ENCODE results near the gene TRIP13. TPM values are rescaled to one million over a fixed set of nuclear protein-coding genes. Genes with fewer than 3 reads are reported as not detected.
"Not testable (repeated sequence)": the region's sequence is repeated elsewhere in the genome, so short reads cannot be mapped to it uniquely, and the experiment has no call there.

TRIP13 gene, protein sequence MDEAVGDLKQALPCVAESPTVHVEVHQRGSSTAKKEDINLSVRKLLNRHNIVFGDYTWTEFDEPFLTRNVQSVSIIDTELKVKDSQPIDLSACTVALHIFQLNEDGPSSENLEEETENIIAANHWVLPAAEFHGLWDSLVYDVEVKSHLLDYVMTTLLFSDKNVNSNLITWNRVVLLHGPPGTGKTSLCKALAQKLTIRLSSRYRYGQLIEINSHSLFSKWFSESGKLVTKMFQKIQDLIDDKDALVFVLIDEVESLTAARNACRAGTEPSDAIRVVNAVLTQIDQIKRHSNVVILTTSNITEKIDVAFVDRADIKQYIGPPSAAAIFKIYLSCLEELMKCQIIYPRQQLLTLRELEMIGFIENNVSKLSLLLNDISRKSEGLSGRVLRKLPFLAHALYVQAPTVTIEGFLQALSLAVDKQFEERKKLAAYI
- total RNA-seq, result 1 to 10 TPM in 2 of 3 donors, under 1 TPM in 1; 0.96 to 2.3 (median 1.5) TPM

DNA sequence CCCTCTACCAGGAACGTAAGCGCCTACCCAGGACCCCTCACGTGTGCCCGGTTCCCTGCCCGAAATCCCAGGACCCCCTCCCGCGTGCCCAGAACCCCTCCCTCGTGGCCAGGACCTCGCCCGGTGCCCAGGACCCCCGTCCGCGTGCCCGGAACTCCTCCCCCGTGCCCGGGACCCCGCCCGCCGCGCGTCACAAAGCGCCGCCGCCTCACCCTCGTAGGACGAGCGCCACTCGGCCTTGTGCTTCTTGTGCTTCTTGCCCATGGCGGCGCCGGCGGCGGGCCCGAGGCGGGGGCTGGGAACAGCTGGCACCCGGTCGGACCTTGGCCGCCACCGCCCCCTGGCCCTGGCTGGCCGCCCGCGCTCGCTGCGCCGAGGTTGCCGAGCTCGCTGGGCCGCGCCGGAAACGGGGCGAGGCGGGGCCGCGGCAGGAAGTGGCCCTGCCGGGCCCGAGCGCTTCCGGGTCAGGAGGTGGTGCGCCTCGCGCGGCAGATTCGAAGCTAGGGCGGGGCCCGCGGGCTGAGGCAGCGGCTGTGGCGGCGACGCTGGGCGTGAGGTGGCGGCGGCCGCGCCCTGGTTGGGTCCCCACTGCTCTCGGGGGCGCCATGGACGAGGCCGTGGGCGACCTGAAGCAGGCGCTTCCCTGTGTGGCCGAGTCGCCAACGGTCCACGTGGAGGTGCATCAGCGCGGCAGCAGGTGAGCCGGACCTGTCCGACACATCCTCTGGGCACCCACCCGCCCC lies at the start of gene TRIP13, which contains the start of gene BRD9:
Gene TRIP13 (plus strand): TSS at position 491 of the 743 bp plus-strand sequence. CDS start 115 bp downstream, at position 606.
Gene BRD9 (minus strand): TSS at position 408 of the 743 bp plus-strand sequence. CDS start 144 bp downstream, at position 264.
- intact Hi-C loops (cut with DNase I; ENCODE audit: low total_unique reads), result no loop called here
- Histone ChIP-seq H3K27me3 (no peaks in the 10 kb centered on the region), H3K9me3 (no peaks in the 10 kb centered on the region), H3K4me1 (peaks cover 5 to 14% of the 10 kb centered on the region in 2 donors), H3K4me3 (peak within 1 kb of the TSS; percentile 70 to 97 (median 85)), H3K36me3 (no peaks in the 10 kb centered on the region), H3K27ac (peak within 1 kb of the TSS; percentile 86 to 93)
- peak; percentile 64 to 72 for DNase-seq (ENCODE audit: low spot score in 2 of 2)
- TF ChIP-seq, protein P1, sequence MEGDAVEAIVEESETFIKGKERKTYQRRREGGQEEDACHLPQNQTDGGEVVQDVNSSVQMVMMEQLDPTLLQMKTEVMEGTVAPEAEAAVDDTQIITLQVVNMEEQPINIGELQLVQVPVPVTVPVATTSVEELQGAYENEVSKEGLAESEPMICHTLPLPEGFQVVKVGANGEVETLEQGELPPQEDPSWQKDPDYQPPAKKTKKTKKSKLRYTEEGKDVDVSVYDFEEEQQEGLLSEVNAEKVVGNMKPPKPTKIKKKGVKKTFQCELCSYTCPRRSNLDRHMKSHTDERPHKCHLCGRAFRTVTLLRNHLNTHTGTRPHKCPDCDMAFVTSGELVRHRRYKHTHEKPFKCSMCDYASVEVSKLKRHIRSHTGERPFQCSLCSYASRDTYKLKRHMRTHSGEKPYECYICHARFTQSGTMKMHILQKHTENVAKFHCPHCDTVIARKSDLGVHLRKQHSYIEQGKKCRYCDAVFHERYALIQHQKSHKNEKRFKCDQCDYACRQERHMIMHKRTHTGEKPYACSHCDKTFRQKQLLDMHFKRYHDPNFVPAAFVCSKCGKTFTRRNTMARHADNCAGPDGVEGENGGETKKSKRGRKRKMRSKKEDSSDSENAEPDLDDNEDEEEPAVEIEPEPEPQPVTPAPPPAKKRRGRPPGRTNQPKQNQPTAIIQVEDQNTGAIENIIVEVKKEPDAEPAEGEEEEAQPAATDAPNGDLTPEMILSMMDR (IDR thresholded peaks at IDR 0.05), result no peak
- TF ChIP-seq POLR2AphosphoS5 (IDR thresholded peaks at IDR 0.05) (peak; percentile 33 to 55 (median 51)), POLR2A (IDR thresholded peaks at IDR 0.05) (no peak)

GRCh38 chr5:843371-843770 lies 49.3 kb upstream of the TRIP13 start:
- H3K4me1 ChIP-seq, H3K27ac ChIP-seq, H3K27me3 ChIP-seq, H3K9me3 ChIP-seq, H3K4me3 ChIP-seq, H3K36me3 ChIP-seq: not testable (repeated sequence)
- intact Hi-C loops (cut with DNase I; ENCODE audit: low total_unique reads), result loop anchor here (5.0 kb wide), 1 partner anchor 86 kb away; no protein-coding TSS in a partner anchor
- DNase-seq (ENCODE audit: low spot score in 2 of 2), result peak in 1 of 2 donors; percentile 50

DNA sequence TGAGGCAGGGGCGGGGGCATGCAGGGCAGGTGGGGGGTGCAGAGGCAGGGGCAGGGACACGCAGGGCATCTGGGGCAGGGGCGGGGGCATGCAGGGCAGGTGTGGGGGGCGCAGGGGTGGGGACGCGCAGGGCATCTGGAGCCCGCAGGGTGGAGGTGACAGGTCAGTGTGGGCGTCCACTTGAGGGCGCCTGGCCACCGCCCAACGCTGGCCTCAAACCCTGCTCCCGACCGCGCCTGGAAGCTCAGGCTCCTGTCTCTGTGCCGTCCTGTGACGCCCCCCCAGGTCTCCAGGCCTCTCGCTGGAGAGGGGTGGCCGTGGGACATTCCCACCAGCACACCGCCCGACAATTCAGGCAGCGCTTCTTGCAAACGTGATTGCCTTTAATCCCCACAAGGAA lies 48.8 kb upstream of the TRIP13 start:
- H3K4me1 ChIP-seq, H3K9me3 ChIP-seq, H3K4me3 ChIP-seq, H3K27ac ChIP-seq, H3K27me3 ChIP-seq, H3K36me3 ChIP-seq: not testable (repeated sequence)
- intact Hi-C loops (cut with DNase I; ENCODE audit: low total_unique reads), result loop anchor here (5.0 kb wide), 1 partner anchor 87 kb away; no protein-coding TSS in a partner anchor
- DNase-seq (ENCODE audit: low spot score in 2 of 2), result peak in 1 of 2 donors; percentile 30

- H3K4me1 ChIP-seq, H3K4me3 ChIP-seq, H3K27me3 ChIP-seq, H3K9me3 ChIP-seq, H3K36me3 ChIP-seq, H3K27ac ChIP-seq: not testable (repeated sequence)
- intact Hi-C loops (cut with DNase I; ENCODE audit: low total_unique reads), result loop anchor here (5.0 kb wide), 1 partner anchor 87 kb away; no protein-coding TSS in a partner anchor
- peak in 1 of 2 donors; percentile 33 for DNase-seq (ENCODE audit: low spot score in 2 of 2)
These were observed 48.3 kb upstream of the TRIP13 start for GRCh38 chr5:844426-844825.

GRCh38 chr5:845031-845675 lies 47.5 kb upstream of the TRIP13 start:
- DNase-seq (ENCODE audit: low spot score in 2 of 2), result peak in 1 of 2 donors; percentile 31
- not testable (repeated sequence) for H3K9me3 ChIP-seq, H3K27me3 ChIP-seq

DNA sequence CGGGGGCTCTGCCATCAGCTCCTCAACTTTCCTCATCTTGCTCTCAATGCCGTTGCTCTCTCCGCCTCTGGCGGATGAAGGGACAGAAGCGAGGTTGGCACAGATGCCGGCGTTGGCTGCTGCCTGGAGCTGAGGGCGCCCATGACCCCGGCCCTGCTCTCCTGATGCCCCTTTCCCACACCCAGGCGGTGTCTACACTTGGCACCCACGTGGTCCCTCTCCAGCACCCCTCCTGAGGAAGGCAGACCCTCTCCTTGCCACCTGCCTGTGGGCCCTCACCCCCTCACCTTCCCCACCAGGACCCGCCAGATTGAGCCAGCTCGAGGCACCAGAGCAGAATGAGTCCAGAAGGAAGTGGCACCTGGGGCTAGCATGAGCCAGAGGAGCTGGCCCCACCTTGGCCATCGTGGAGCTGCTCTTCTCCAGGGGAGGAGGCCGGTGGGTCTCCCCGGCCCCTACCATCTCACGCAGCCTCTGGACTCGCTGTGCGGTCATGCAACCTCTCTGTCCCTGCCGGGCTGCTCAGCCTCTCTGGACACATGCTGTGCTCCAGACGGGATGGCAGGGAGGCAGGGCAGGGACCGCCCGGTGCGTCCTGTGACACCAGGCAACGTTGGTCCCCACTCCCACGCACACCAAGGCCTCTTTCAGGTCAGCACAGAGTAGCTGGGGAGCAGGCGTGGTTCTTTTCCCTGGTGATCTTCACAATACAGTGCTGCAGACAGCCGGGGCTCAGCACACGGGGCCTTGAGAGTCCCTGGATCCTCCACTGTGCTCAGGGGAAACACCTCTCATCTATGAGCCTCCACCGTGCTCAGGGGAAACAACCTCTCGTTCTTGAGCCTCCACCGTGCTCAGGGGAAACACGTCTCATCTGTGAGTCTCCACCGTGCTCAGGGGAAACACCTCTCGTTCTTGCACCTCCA lies 46.7 kb upstream of the TRIP13 start:
- intact Hi-C loops (cut with DNase I; ENCODE audit: low total_unique reads); H3K36me3 ChIP-seq; H3K4me3 ChIP-seq; DNase-seq (ENCODE audit: low spot score in 2 of 2); H3K4me1 ChIP-seq; H3K27me3 ChIP-seq; H3K9me3 ChIP-seq; H3K27ac ChIP-seq: not testable (repeated sequence)

More at GRCh38 chr5:845031-845675, 47.5 kb upstream of the TRIP13 start:
- H3K36me3 ChIP-seq; H3K27ac ChIP-seq; intact Hi-C loops (cut with DNase I; ENCODE audit: low total_unique reads); H3K4me1 ChIP-seq; H3K4me3 ChIP-seq: not testable (repeated sequence)

- H3K9me3 ChIP-seq; H3K4me1 ChIP-seq; H3K36me3 ChIP-seq; H3K27ac ChIP-seq; intact Hi-C loops (cut with DNase I; ENCODE audit: low total_unique reads); H3K27me3 ChIP-seq; H3K4me3 ChIP-seq: not testable (repeated sequence)
- DNase-seq (ENCODE audit: low spot score in 2 of 2), result peak in 1 of 2 donors; percentile 50
These were observed 46.0 kb upstream of the TRIP13 start for GRCh38 chr5:846602-847091.

DNA sequence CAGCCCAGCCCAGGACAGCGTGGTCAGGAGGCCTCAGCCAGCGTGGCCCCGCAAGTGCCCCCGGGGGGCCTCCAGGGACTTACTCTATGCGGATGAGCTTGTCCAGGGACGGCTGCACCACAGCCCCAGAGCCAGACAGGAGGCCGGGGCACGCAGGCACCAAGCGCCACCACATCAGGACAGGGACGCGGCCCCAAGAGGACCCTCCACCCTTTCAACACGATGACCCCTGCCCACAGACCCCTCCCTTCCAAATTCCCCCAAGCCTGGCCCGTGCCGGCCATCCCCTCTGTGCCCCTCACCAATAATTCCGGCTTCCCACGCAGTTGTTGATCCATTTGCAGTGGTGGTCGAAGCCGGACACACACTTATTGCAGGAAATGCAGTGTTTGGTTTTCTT lies 45.5 kb upstream of the TRIP13 start:
- H3K27ac ChIP-seq; H3K36me3 ChIP-seq; H3K4me3 ChIP-seq; intact Hi-C loops (cut with DNase I; ENCODE audit: low total_unique reads); H3K4me1 ChIP-seq; H3K9me3 ChIP-seq; H3K27me3 ChIP-seq: not testable (repeated sequence)
- peak in 1 of 2 donors; percentile 31 for DNase-seq (ENCODE audit: low spot score in 2 of 2)

DNA sequence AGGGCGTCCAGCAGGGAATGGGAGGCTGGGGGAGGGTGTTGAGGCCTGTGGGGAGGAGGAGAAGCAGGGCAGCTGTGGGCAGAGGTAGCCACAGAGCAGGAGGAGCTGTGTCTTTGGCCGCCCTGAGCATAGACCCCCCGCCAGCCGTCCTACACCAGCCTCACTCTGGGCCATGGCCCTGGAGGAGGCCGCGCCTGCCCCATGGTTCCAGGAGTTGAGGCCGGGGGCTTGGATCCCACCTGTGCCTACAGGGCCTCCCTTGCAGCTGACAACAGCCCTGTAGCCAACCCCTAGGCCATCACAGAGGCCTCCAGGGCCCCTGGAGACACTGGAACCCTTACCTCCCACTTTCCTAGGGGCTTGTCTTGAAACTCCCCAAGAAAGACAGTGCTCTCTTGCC lies 44.9 kb upstream of the TRIP13 start:
- H3K4me1 ChIP-seq; H3K9me3 ChIP-seq; H3K4me3 ChIP-seq; H3K27ac ChIP-seq; H3K36me3 ChIP-seq; intact Hi-C loops (cut with DNase I; ENCODE audit: low total_unique reads); H3K27me3 ChIP-seq: not testable (repeated sequence)
- peak in 1 of 2 donors; percentile 35 for DNase-seq (ENCODE audit: low spot score in 2 of 2)
